Astrocyte (in vitro differentiated cells and primary cell): Measurements from ENCODE around the gene LMF1. TPM values are rescaled to one million over a fixed set of nuclear protein-coding genes. Genes with fewer than 3 reads are reported as not detected.

Experiments used
- DNase-seq: peaks from one replicate; pipeline ENCODE4 v3.0.0-alpha.2; 2010; ENCODE audit warnings: low read depth
- FAIRE-seq: peaks from 2 replicates; lab custom pipeline; 2011; peaks lifted over from hg19 to GRCh38; lab: Jason Lieb, UNC
- H2AFZ ChIP-seq: 2 replicates; pipeline ENCODE4 v1.6.0; 2012; ENCODE audit warnings: low read depth, low read length, inconsistent platforms
- H3K27ac ChIP-seq: 2 replicates; pipeline ENCODE4 v1.5.1; 2011; ENCODE audit warnings: low read depth, low read length, inconsistent platforms
- H3K27me3 ChIP-seq: 2 replicates; pipeline ENCODE4 v1.6.0; 2011; ENCODE audit warnings: low read length, inconsistent platforms; ENCODE audit not compliant: insufficient read depth
- H3K36me3 ChIP-seq: 2 replicates; pipeline ENCODE4 v1.5.1; 2011; ENCODE audit warnings: low read length, inconsistent platforms; ENCODE audit not compliant: insufficient read depth
- H3K4me1 ChIP-seq: 2 replicates; pipeline ENCODE4 v1.5.1; 2011; ENCODE audit warnings: low read length, inconsistent platforms; ENCODE audit not compliant: insufficient read depth
- H3K4me2 ChIP-seq: 2 replicates; pipeline ENCODE4 v1.6.0; 2012; ENCODE audit warnings: low read length, inconsistent platforms
- H3K4me3 ChIP-seq: 2 replicates; pipeline ENCODE4 v1.5.1; 2011; ENCODE audit warnings: low read depth, mild to moderate bottlenecking, low read length, inconsistent platforms; ENCODE audit not compliant: insufficient read depth
- H3K79me2 ChIP-seq: 2 replicates; pipeline ENCODE4 v1.6.0; 2012; ENCODE audit warnings: mild to moderate bottlenecking, low read length, inconsistent platforms; ENCODE audit not compliant: insufficient read depth
- H3K9ac ChIP-seq: 2 replicates; pipeline ENCODE4 v1.6.0; 2012; ENCODE audit warnings: mild to moderate bottlenecking, low read length, inconsistent platforms
- H3K9me3 ChIP-seq: 2 replicates; pipeline ENCODE4 v1.5.1; 2012; ENCODE audit warnings: low read depth, mild to moderate bottlenecking, low read length, inconsistent platforms; ENCODE audit not compliant: insufficient read depth
- H4K20me1 ChIP-seq: 2 replicates; pipeline ENCODE4 v1.6.0; 2012; ENCODE audit warnings: low read length, inconsistent platforms; ENCODE audit not compliant: insufficient read depth
- H3K27ac Mint-ChIP-seq: one replicate; pipeline ENCODE4 v1.8.0; 2021; ENCODE audit warnings: mild to moderate bottlenecking, mixed read lengths; ENCODE audit not compliant: unreplicated experiment
- H3K27me3 Mint-ChIP-seq: one replicate; pipeline ENCODE4 v1.8.0; 2021; ENCODE audit warnings: low read depth, mixed read lengths; ENCODE audit not compliant: unreplicated experiment
- H3K36me3 Mint-ChIP-seq: one replicate; pipeline ENCODE4 v1.8.0; 2021; ENCODE audit warnings: low read depth, mixed read lengths; ENCODE audit not compliant: unreplicated experiment
- H3K4me1 Mint-ChIP-seq: one replicate; pipeline ENCODE4 v1.8.0; 2021; ENCODE audit warnings: low read depth, mixed read lengths; ENCODE audit not compliant: unreplicated experiment
- H3K4me3 Mint-ChIP-seq: one replicate; pipeline ENCODE4 v1.8.0; 2021; ENCODE audit warnings: mild to moderate bottlenecking, moderate library complexity, mixed read lengths; ENCODE audit not compliant: unreplicated experiment
- H3K9me3 Mint-ChIP-seq: one replicate; pipeline ENCODE4 v1.8.0; 2021; ENCODE audit warnings: mild to moderate bottlenecking, mixed read lengths; ENCODE audit not compliant: unreplicated experiment
- CTCF ChIP-seq: IDR thresholded peaks from 2 replicates; pipeline ENCODE4 v1.5.1; 2011; ENCODE audit warnings: low read depth, mild to moderate bottlenecking, inconsistent platforms, low read length, moderate library complexity; ENCODE audit not compliant: insufficient read depth
- EZH2 ChIP-seq: IDR thresholded peaks from 2 replicates; pipeline ENCODE4 v1.6.1; 2012; ENCODE audit warnings: mild to moderate bottlenecking, low read length, inconsistent platforms; ENCODE audit not compliant: insufficient read depth
- total RNA-seq: library from RNA; stranded (reverse); gene quantifications from 2 replicates; pipeline ENCODE4 v1.2.1, GENCODE V29; 2021

Gene LMF1
- total RNA-seq, 1 donor from 2014 or later, result 12.6 TPM

- Histone ChIP-seq H3K27ac (no peak overlapping the region), H3K36me3 (no peaks in the 10 kb centered on the region), H3K9ac (no peak overlapping the region), H4K20me1 (no peaks in the 10 kb centered on the region), H3K27me3 (no peaks in the 10 kb centered on the region), H3K4me2 (no peak overlapping the region), H3K79me2 (no peaks in the 10 kb centered on the region), H2AFZ (no peak overlapping the region), H3K4me3 (no peak overlapping the region), H3K4me1 (no peaks in the 10 kb centered on the region), H3K9me3 (peaks cover 27% of the 10 kb centered on the region)
- Mint-ChIP-seq H3K4me3 (no peak overlapping the region), H3K4me1 (no peaks in the 10 kb centered on the region), H3K36me3 (peaks cover 8% of the 10 kb centered on the region), H3K27ac (no peak overlapping the region), H3K9me3 (peaks cover 22% of the 10 kb centered on the region), H3K27me3 (peaks cover 11% of the 10 kb centered on the region)
- no peak for DNase-seq
- FAIRE-seq, result no peak
- TF ChIP-seq CTCF (no peak), EZH2 (no peak)
These were observed 118.2 kb downstream of the LMF1 start for GRCh38 chr16:852451-853185.

- Mint-ChIP-seq H3K36me3 (peaks cover 8% of the 10 kb centered on the region), H3K27ac (no peak overlapping the region), H3K27me3 (peaks cover 13% of the 10 kb centered on the region), H3K9me3 (peaks cover 24% of the 10 kb centered on the region), H3K4me3 (no peak overlapping the region), H3K4me1 (no peaks in the 10 kb centered on the region)
- H4K20me1 ChIP-seq, result no peaks in the 10 kb centered on the region
- no peak for TF ChIP-seq CTCF
- no peak for TF ChIP-seq EZH2
- H3K9ac ChIP-seq, result no peak overlapping the region
- no peaks in the 10 kb centered on the region for H3K79me2 ChIP-seq
- FAIRE-seq, result no peak
- no peak overlapping the region for H3K4me3 ChIP-seq
- DNase-seq, result no peak
- H3K36me3 ChIP-seq, result no peaks in the 10 kb centered on the region
- no peaks in the 10 kb centered on the region for H3K4me1 ChIP-seq
- H3K27ac ChIP-seq, result no peak overlapping the region
- peaks cover 27% of the 10 kb centered on the region for H3K9me3 ChIP-seq
- H2AFZ ChIP-seq, result no peak overlapping the region
- no peaks in the 10 kb centered on the region for H3K27me3 ChIP-seq
- no peak overlapping the region for H3K4me2 ChIP-seq
These were observed 118.9 kb downstream of the LMF1 start for GRCh38 chr16:851871-852270.

- Mint-ChIP-seq H3K27ac (no peak overlapping the region), H3K9me3 (peaks cover 24% of the 10 kb centered on the region), H3K36me3 (peaks cover 8% of the 10 kb centered on the region), H3K27me3 (peaks cover 15% of the 10 kb centered on the region), H3K4me1 (no peaks in the 10 kb centered on the region), H3K4me3 (no peak overlapping the region)
- Histone ChIP-seq H3K4me3 (no peak overlapping the region), H3K79me2 (no peaks in the 10 kb centered on the region), H3K4me1 (no peaks in the 10 kb centered on the region), H2AFZ (no peak overlapping the region), H3K27ac (no peak overlapping the region), H3K4me2 (no peak overlapping the region), H3K36me3 (no peaks in the 10 kb centered on the region), H4K20me1 (no peaks in the 10 kb centered on the region), H3K27me3 (no peaks in the 10 kb centered on the region), H3K9me3 (peaks cover 27% of the 10 kb centered on the region), H3K9ac (no peak overlapping the region)
- TF ChIP-seq EZH2 (no peak), CTCF (no peak)
- FAIRE-seq (no peak), DNase-seq (no peak)
These were observed 119.5 kb downstream of the LMF1 start for GRCh38 chr16:851209-851810.
